Type B pancreatic cell (in vitro differentiated cells): Measurements from ENCODE around the gene OVOL2. TPM values are rescaled to one million over a fixed set of nuclear protein-coding genes. Genes with fewer than 3 reads are reported as not detected.
A peak's percentile ranks its signal among the peaks of the same experiment; 100 is the strongest.

ENCODE experiments used
- DNase-seq: peaks from one replicate; pipeline ENCODE4 v3.0.0; 2021; ENCODE audit warnings: mixed read lengths; ENCODE audit not compliant: unreplicated experiment; ENCODE audit errors: extremely low spot score
- H3K27ac Mint-ChIP-seq: 2 replicates; pipeline ENCODE4 v1.8.0; 2021; ENCODE audit warnings: mild to moderate bottlenecking, mixed read lengths
- H3K27me3 Mint-ChIP-seq: 2 replicates; pipeline ENCODE4 v1.8.0; 2021; ENCODE audit warnings: mixed read lengths
- H3K36me3 Mint-ChIP-seq: 2 replicates; pipeline ENCODE4 v1.8.0; 2021; ENCODE audit warnings: mixed read lengths
- H3K4me1 Mint-ChIP-seq: one replicate; pipeline ENCODE4 v1.8.0; 2021; ENCODE audit warnings: mixed read lengths; ENCODE audit not compliant: unreplicated experiment
- H3K4me3 Mint-ChIP-seq: 2 replicates; pipeline ENCODE4 v1.8.0; 2021; ENCODE audit warnings: mild to moderate bottlenecking, mixed read lengths
- H3K9me3 Mint-ChIP-seq: 2 replicates; pipeline ENCODE4 v1.8.0; 2021; ENCODE audit warnings: mixed read lengths
- CTCF ChIP-seq: fragments of 200-600 bp; sonication (generic); conservative IDR thresholded peaks from 2 replicates; pipeline ENCODE4 v1.5.0; 2021; ENCODE audit warnings: antibody characterized with exemption, mild to moderate bottlenecking
- total RNA-seq: library from RNA; stranded (reverse); gene quantifications from 2 replicates; pipeline ENCODE4 v1.2.1, GENCODE V29; 2021; ENCODE audit warnings: low replicate concordance

OVOL2 gene
- total RNA-seq, 1 donor from 2014 or later, result 7.3 TPM

DNA sequence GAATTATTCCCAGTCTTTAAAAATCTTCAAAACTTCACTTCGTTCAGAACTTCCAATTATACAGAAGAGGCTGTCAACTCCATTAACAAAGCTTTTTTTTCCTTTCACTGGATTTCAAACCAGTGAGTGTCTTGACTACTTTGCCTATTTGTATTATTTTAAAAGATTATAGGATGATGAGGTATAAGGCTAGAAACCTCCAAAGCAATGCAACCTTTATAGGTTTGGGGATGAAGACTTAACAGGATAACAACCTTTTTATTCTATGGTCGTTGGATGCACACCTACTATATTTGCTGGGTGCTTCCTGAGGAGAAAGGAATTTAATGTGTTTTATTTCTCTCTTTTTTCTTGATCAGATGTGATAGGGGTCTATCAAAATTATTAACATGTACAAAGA, 1.9 kb upstream of the OVOL2 start:
- no peak for TF ChIP-seq CTCF
- peak overlapping the region; percentile 89 for H3K4me3 Mint-ChIP-seq
- no peaks in the 10 kb centered on the region for H3K9me3 Mint-ChIP-seq
- peaks cover 63% of the 10 kb centered on the region for H3K27me3 Mint-ChIP-seq
- H3K36me3 Mint-ChIP-seq, result no peaks in the 10 kb centered on the region
- H3K4me1 Mint-ChIP-seq, result peaks cover 8% of the 10 kb centered on the region
- no peak for DNase-seq
- H3K27ac Mint-ChIP-seq, result peak overlapping the region; percentile 6

GRCh38 chr20:18058661-18059467, 1.1 kb upstream of the OVOL2 start:
- DNase-seq, result no peak
- Mint-ChIP-seq H3K4me3 (peak overlapping the region; percentile 89), H3K27me3 (peaks cover 65% of the 10 kb centered on the region)

DNA sequence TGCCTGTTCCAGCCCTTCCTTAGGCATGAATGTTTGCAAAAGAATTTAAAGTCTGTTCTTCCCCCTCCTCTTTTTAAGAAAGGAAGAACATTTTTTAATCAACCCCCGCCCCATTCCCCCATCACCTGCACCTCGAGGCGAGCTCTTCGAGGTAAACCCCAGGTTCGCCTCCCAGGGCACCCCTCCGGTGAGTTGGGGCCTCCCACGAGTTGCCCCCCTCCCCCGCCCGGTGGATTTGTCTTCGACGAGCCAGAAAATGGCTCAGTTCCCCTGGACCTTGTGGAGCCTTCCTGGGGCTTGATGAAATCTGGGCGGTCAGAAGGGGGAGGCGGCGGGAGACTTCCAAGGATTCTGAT, 256 bp upstream of the OVOL2 start:
- peaks cover 70% of the 10 kb centered on the region for H3K27me3 Mint-ChIP-seq
- peaks cover 8% of the 10 kb centered on the region for H3K4me1 Mint-ChIP-seq
- peak overlapping the region; percentile 92 for H3K27ac Mint-ChIP-seq
- no peak for TF ChIP-seq CTCF
- peak overlapping the region; percentile 89 for H3K4me3 Mint-ChIP-seq
- H3K9me3 Mint-ChIP-seq, result no peaks in the 10 kb centered on the region
- DNase-seq, result no peak
- H3K36me3 Mint-ChIP-seq, result no peaks in the 10 kb centered on the region

More at GRCh38 chr20:18058661-18059467, 1.1 kb upstream of the OVOL2 start:
- no peaks in the 10 kb centered on the region for H3K9me3 Mint-ChIP-seq
- peak overlapping the region; percentile 92 for H3K27ac Mint-ChIP-seq
- H3K4me1 Mint-ChIP-seq, result peaks cover 8% of the 10 kb centered on the region
- peak; percentile 18 for TF ChIP-seq CTCF
- no peaks in the 10 kb centered on the region for H3K36me3 Mint-ChIP-seq

GRCh38 chr20:18056174-18057100, 1.3 kb downstream of the OVOL2 start:
- H3K4me3 Mint-ChIP-seq, result peak overlapping the region; percentile 87
- peak overlapping the region; percentile 79 for H3K27ac Mint-ChIP-seq
- H3K27me3 Mint-ChIP-seq, result peaks cover 66% of the 10 kb centered on the region
- H3K9me3 Mint-ChIP-seq, result no peaks in the 10 kb centered on the region
- peaks cover 6% of the 10 kb centered on the region for H3K36me3 Mint-ChIP-seq
- H3K4me1 Mint-ChIP-seq, result peaks cover 4% of the 10 kb centered on the region
- DNase-seq, result no peak
- TF ChIP-seq CTCF, result no peak

DNA sequence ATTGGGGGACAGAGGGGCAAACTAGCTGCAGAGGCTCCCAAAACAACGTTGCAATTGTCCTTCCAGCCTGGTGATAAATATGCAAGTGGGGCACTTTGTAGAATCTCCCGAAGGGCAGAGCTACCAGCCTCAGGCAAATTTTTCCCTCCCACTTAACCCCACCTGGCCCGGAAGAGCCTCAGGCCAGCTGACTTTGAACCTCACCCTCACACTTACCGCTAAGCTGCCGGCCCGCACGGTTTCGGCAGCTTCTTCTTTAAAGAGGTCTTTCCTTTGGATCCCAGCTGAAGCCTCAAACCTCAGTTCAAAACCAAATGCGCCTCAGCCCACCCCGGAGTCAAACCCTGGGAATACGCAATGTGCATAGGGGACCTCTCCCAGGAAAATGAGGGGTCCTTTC, 2.5 kb downstream of the OVOL2 start:
- H3K36me3 Mint-ChIP-seq, result peaks cover 6% of the 10 kb centered on the region
- H3K27ac Mint-ChIP-seq, result no peak overlapping the region
- DNase-seq, result no peak
- peaks cover 69% of the 10 kb centered on the region for H3K27me3 Mint-ChIP-seq
- TF ChIP-seq CTCF, result no peak
- no peaks in the 10 kb centered on the region for H3K9me3 Mint-ChIP-seq
- peak overlapping the region; percentile 87 for H3K4me3 Mint-ChIP-seq
- H3K4me1 Mint-ChIP-seq, result peaks cover 4% of the 10 kb centered on the region
